ENCODE data around the gene UPK3A. TPM values are rescaled to one million over a fixed set of nuclear protein-coding genes. Genes with fewer than 3 reads are reported as not detected.

The UPK3A gene
- polyA plus RNA-seq, 6 donors from 2014 or later = 0.55 to 0.57 TPM; not detected in 4

- Mint-ChIP-seq H3K36me3 (no peaks in the 10 kb centered on the region), H3K27me3 (no peaks in the 10 kb centered on the region), H3K4me1 (peaks cover 16 to 34% (median 18%) of the 10 kb centered on the region in 3 donors), H3K27ac (peak overlapping the region; percentile 70 to 97 (median 90)), H3K9me3 (no peaks in the 10 kb centered on the region), H3K4me3 (peak overlapping the region in 7 of 8 donors; percentile 36 to 80 (median 72))
- ATAC-seq (ENCODE audit: low read depth in 2 of 2) (peak; percentile 96 to 97), DNase-seq (peak; percentile 66)
Measured at GRCh38 chr22:45296628-45297297, 12.0 kb downstream of the UPK3A start.

GRCh38 chr22:45298934-45299505, 14.3 kb downstream of the UPK3A start:
- no peak for ATAC-seq (ENCODE audit: low read depth in 2 of 2)
- H3K27ac Mint-ChIP-seq = no peak overlapping the region
- peaks cover 9 to 34% (median 18%) of the 10 kb centered on the region in 3 donors for H3K4me1 Mint-ChIP-seq
- H3K4me3 Mint-ChIP-seq = no peak overlapping the region
- no peak for DNase-seq
- H3K36me3 Mint-ChIP-seq = no peaks in the 10 kb centered on the region
- H3K9me3 Mint-ChIP-seq = no peaks in the 10 kb centered on the region
- H3K27me3 Mint-ChIP-seq = no peaks in the 10 kb centered on the region

- no peak for ATAC-seq (ENCODE audit: low read depth in 2 of 2)
- no peak overlapping the region for H3K4me3 Mint-ChIP-seq
Measured at GRCh38 chr22:45302751-45303150, 18.0 kb downstream of the UPK3A start.

GRCh38 chr22:45303181-45303580, 18.4 kb downstream of the UPK3A start:
- no peak for DNase-seq
- peaks cover 0 to under 1% (median 0%) of the 10 kb centered on the region in 3 donors for H3K4me1 Mint-ChIP-seq
- no peak overlapping the region for H3K4me3 Mint-ChIP-seq
- H3K27me3 Mint-ChIP-seq = no peaks in the 10 kb centered on the region
- peak overlapping the region in 1 of 6 donors; percentile 66 for H3K27ac Mint-ChIP-seq
- no peaks in the 10 kb centered on the region for H3K36me3 Mint-ChIP-seq
- no peaks in the 10 kb centered on the region for H3K9me3 Mint-ChIP-seq
- ATAC-seq (ENCODE audit: low read depth in 2 of 2) = no peak

More at GRCh38 chr22:45302751-45303150, 18.0 kb downstream of the UPK3A start:
- no peaks in the 10 kb centered on the region for H3K36me3 Mint-ChIP-seq
- no peak for DNase-seq
- H3K4me1 Mint-ChIP-seq = peaks cover 0 to 3% (median 0%) of the 10 kb centered on the region in 3 donors
- no peaks in the 10 kb centered on the region for H3K27me3 Mint-ChIP-seq
- H3K9me3 Mint-ChIP-seq = no peaks in the 10 kb centered on the region
- H3K27ac Mint-ChIP-seq = no peak overlapping the region

- DNase-seq = no peak
- H3K4me1 Mint-ChIP-seq = peaks cover 8 to 12% (median 12%) of the 10 kb centered on the region in 3 donors
- no peak overlapping the region for H3K27ac Mint-ChIP-seq
Measured at GRCh38 chr22:45304971-45305370, 20.2 kb downstream of the UPK3A start.

GRCh38 chr22:45305456-45306075, 20.8 kb downstream of the UPK3A start:
- Mint-ChIP-seq H3K27me3 (no peaks in the 10 kb centered on the region), H3K27ac (peak overlapping the region in 2 of 6 donors; percentile 78 to 87), H3K4me3 (no peak overlapping the region), H3K4me1 (peaks cover 10 to 15% (median 13%) of the 10 kb centered on the region in 3 donors), H3K36me3 (no peaks in the 10 kb centered on the region), H3K9me3 (no peaks in the 10 kb centered on the region)
- ATAC-seq (ENCODE audit: low read depth in 2 of 2) (no peak), DNase-seq (no peak)

More at GRCh38 chr22:45304971-45305370, 20.2 kb downstream of the UPK3A start:
- H3K27me3 Mint-ChIP-seq = no peaks in the 10 kb centered on the region
- H3K9me3 Mint-ChIP-seq = no peaks in the 10 kb centered on the region
- H3K4me3 Mint-ChIP-seq = no peak overlapping the region
- no peaks in the 10 kb centered on the region for H3K36me3 Mint-ChIP-seq
- ATAC-seq (ENCODE audit: low read depth in 2 of 2) = no peak

GRCh38 chr22:45306139-45306538, 21.4 kb downstream of the UPK3A start:
- Mint-ChIP-seq H3K4me3 (no peak overlapping the region), H3K4me1 (peaks cover 15 to 21% (median 19%) of the 10 kb centered on the region in 3 donors), H3K36me3 (no peaks in the 10 kb centered on the region), H3K27me3 (no peaks in the 10 kb centered on the region), H3K27ac (no peak overlapping the region), H3K9me3 (no peaks in the 10 kb centered on the region)
- ATAC-seq (ENCODE audit: low read depth in 2 of 2) (no peak), DNase-seq (no peak)

GRCh38 chr22:45308391-45308956, 23.7 kb downstream of the UPK3A start:
- Mint-ChIP-seq H3K4me3 (peak overlapping the region; percentile 87 to 93 (median 92)), H3K4me1 (peaks cover 26 to 40% (median 30%) of the 10 kb centered on the region in 3 donors), H3K36me3 (no peaks in the 10 kb centered on the region), H3K27ac (peak overlapping the region; percentile 89 to 97 (median 95)), H3K9me3 (no peaks in the 10 kb centered on the region), H3K27me3 (no peaks in the 10 kb centered on the region)
- no peak for DNase-seq
- no peak for ATAC-seq (ENCODE audit: low read depth in 2 of 2)

GRCh38 chr22:45308957-45309421, 24.2 kb downstream of the UPK3A start:
- H3K27me3 Mint-ChIP-seq = no peaks in the 10 kb centered on the region
- ATAC-seq (ENCODE audit: low read depth in 2 of 2) (no peak), DNase-seq (no peak)
- H3K4me1 Mint-ChIP-seq = peaks cover 26 to 40% (median 30%) of the 10 kb centered on the region in 3 donors
- H3K4me3 Mint-ChIP-seq = peak overlapping the region; percentile 87 to 93 (median 92)
- no peaks in the 10 kb centered on the region for H3K36me3 Mint-ChIP-seq
- H3K9me3 Mint-ChIP-seq = no peaks in the 10 kb centered on the region
- H3K27ac Mint-ChIP-seq = peak overlapping the region; percentile 90 to 97 (median 95)

- H3K27ac Mint-ChIP-seq = peak within 1 kb of the TSS; percentile 91 to 97 (median 95)
- H3K9me3 Mint-ChIP-seq = no peaks in the 10 kb centered on the region
- peaks cover 32 to 46% (median 36%) of the 10 kb centered on the region in 3 donors for H3K4me1 Mint-ChIP-seq
- H3K27me3 Mint-ChIP-seq = no peaks in the 10 kb centered on the region
- DNase-seq = peak; percentile 100
- H3K36me3 Mint-ChIP-seq = no peaks in the 10 kb centered on the region
- peak; percentile 79 to 82 for ATAC-seq (ENCODE audit: low read depth in 2 of 2)
- H3K4me3 Mint-ChIP-seq = peak within 1 kb of the TSS; percentile 87 to 93 (median 92)
Measured at GRCh38 chr22:45309422-45310227, 24.9 kb downstream of the UPK3A start, which contains the start of gene FAM118A. TSS of gene FAM118A (plus strand) at chr22:45309934. CDS start at chr22:45322380, 12,446 bp downstream.

- DNase-seq (no peak), ATAC-seq (ENCODE audit: low read depth in 2 of 2) (no peak)
- H3K4me1 Mint-ChIP-seq = peaks cover 37 to 48% (median 41%) of the 10 kb centered on the region in 3 donors
- H3K27me3 Mint-ChIP-seq = no peaks in the 10 kb centered on the region
- peak overlapping the region; percentile 85 to 93 (median 90) for H3K4me3 Mint-ChIP-seq
- no peaks in the 10 kb centered on the region for H3K9me3 Mint-ChIP-seq
- peak overlapping the region; percentile 49 to 94 (median 90) for H3K27ac Mint-ChIP-seq
- no peaks in the 10 kb centered on the region for H3K36me3 Mint-ChIP-seq
Measured at GRCh38 chr22:45310331-45310976, 25.7 kb downstream of the UPK3A start.

- H3K9me3 Mint-ChIP-seq = no peaks in the 10 kb centered on the region
Measured at GRCh38 chr22:45310977-45311531, 26.3 kb downstream of the UPK3A start.

More at GRCh38 chr22:45310977-45311531, 26.3 kb downstream of the UPK3A start:
- Mint-ChIP-seq H3K4me1 (peaks cover 38 to 48% (median 46%) of the 10 kb centered on the region in 3 donors), H3K4me3 (peak overlapping the region; percentile 85 to 93 (median 90)), H3K36me3 (no peaks in the 10 kb centered on the region), H3K27me3 (no peaks in the 10 kb centered on the region), H3K27ac (peak overlapping the region in 5 of 6 donors; percentile 62 to 92 (median 73))
- ATAC-seq (ENCODE audit: low read depth in 2 of 2) = no peak
- DNase-seq = no peak
